Thoracic aorta (tissue), 2 donors: Measurements from ENCODE around the gene RAP1GAP2. TPM values are rescaled to one million over a fixed set of nuclear protein-coding genes. Genes with fewer than 3 reads are reported as not detected.

Experiments used
- ATAC-seq: fragments of 150-250 bp; one replicate; pipeline ENCODE4 v1.8.0; 2017; ENCODE audit warnings: low read depth; ENCODE audit not compliant: insufficient number of reproducible peaks, low FRiP score
- DNase-seq: peaks from one replicate; pipeline ENCODE4 v3.0.0-alpha.2; 2020; ENCODE audit warnings: low spot score
- H3K27ac ChIP-seq, 2 donors: fragments of 200-600 bp; sonication (generic); 1 replicate in 1 of 2; 2 replicates in 1 of 2; pipeline ENCODE4 v1.5.1; 2016; ENCODE audit warnings: mild to moderate bottlenecking in 2 of 2, moderate library complexity in 2 of 2
- H3K27me3 ChIP-seq: fragments of 200-600 bp; sonication (generic); replicated peaks from 2 replicates; pipeline ENCODE4 v1.6.0; 2016; ENCODE audit warnings: mild to moderate bottlenecking; ENCODE audit not compliant: insufficient read depth
- H3K36me3 ChIP-seq: fragments of 200-600 bp; sonication (generic); one replicate; pipeline ENCODE4 v1.5.1; 2016
- H3K4me1 ChIP-seq, 2 donors: fragments of 200-600 bp; sonication (generic); 1 replicate in 1 of 2; 2 replicates in 1 of 2; pipeline versions ENCODE4 v1.5.1 to v1.6.0; 2016; ENCODE audit warnings: low read depth in 2 of 2, mild to moderate bottlenecking in 1 of 2; ENCODE audit not compliant: control insufficient read depth in 1 of 2
- H3K4me3 ChIP-seq: fragments of 200-600 bp; sonication (generic); 2 replicates; pipeline ENCODE4 v1.5.1; 2016; ENCODE audit warnings: mild to moderate bottlenecking
- H3K9me3 ChIP-seq: fragments of 200-600 bp; sonication (generic); 2 replicates; pipeline ENCODE4 v1.5.1; 2016
- CTCF ChIP-seq: fragments of 200-600 bp; sonication (generic); IDR thresholded peaks from one replicate; pipeline ENCODE4 v1.5.1; 2019; ENCODE audit warnings: antibody characterized with exemption
- total RNA-seq, 2 donors: library from RNA; depleted of rRNA; stranded (reverse); fragments of >200 nt; gene quantifications; one replicate each; pipeline versions ENCODE4 v1.1.0 to v1.2.3, GENCODE V29; 2016

RAP1GAP2 gene
- total RNA-seq, 2 donors from 2014 or later: 10.0 to 12.4 TPM

- ATAC-seq (no peak), DNase-seq (no peak)
- Histone ChIP-seq H3K27me3 (no peaks in the 10 kb centered on the region), H3K27ac (no peak overlapping the region), H3K9me3 (no peaks in the 10 kb centered on the region), H3K4me1 (no peaks in the 10 kb centered on the region), H3K4me3 (no peak overlapping the region), H3K36me3 (peaks cover 4% of the 10 kb centered on the region)
- TF ChIP-seq CTCF: no peak
These were observed 219.7 kb downstream of the RAP1GAP2 start for GRCh38 chr17:3015890-3016289.

GRCh38 chr17:3017936-3018335, 221.7 kb downstream of the RAP1GAP2 start:
- no peak for DNase-seq
- TF ChIP-seq CTCF: no peak

GRCh38 chr17:3019761-3020160, 223.5 kb downstream of the RAP1GAP2 start:
- Histone ChIP-seq H3K9me3 (no peaks in the 10 kb centered on the region), H3K27me3 (no peaks in the 10 kb centered on the region), H3K27ac (no peak overlapping the region), H3K36me3 (peaks cover 9% of the 10 kb centered on the region), H3K4me3 (no peak overlapping the region), H3K4me1 (no peaks in the 10 kb centered on the region)
- no peak for DNase-seq
- ATAC-seq: no peak
- no peak for TF ChIP-seq CTCF

More at GRCh38 chr17:3017936-3018335, 221.7 kb downstream of the RAP1GAP2 start:
- Histone ChIP-seq H3K4me1 (no peaks in the 10 kb centered on the region), H3K36me3 (peaks cover 9% of the 10 kb centered on the region), H3K4me3 (no peak overlapping the region), H3K27me3 (no peaks in the 10 kb centered on the region), H3K9me3 (no peaks in the 10 kb centered on the region), H3K27ac (no peak overlapping the region)
- ATAC-seq: no peak

- Histone ChIP-seq H3K4me1 (no peaks in the 10 kb centered on the region), H3K27ac (no peak overlapping the region), H3K36me3 (peaks cover 9% of the 10 kb centered on the region), H3K4me3 (no peak overlapping the region), H3K27me3 (no peaks in the 10 kb centered on the region), H3K9me3 (no peaks in the 10 kb centered on the region)
- TF ChIP-seq CTCF: no peak
- ATAC-seq: no peak
- no peak for DNase-seq
These were observed 224.1 kb downstream of the RAP1GAP2 start for GRCh38 chr17:3020381-3020780.

- no peak for DNase-seq
- Histone ChIP-seq H3K4me3 (no peak overlapping the region), H3K4me1 (no peaks in the 10 kb centered on the region), H3K27ac (no peak overlapping the region), H3K9me3 (no peaks in the 10 kb centered on the region), H3K27me3 (no peaks in the 10 kb centered on the region), H3K36me3 (peaks cover 9% of the 10 kb centered on the region)
- ATAC-seq: no peak
- no peak for TF ChIP-seq CTCF
These were observed 226.0 kb downstream of the RAP1GAP2 start for GRCh38 chr17:3022197-3022596.
